CD4-positive, alpha-beta memory T cell (primary cell): Measurements from ENCODE around the gene RNF223. TPM values are rescaled to one million over a fixed set of nuclear protein-coding genes. Genes with fewer than 3 reads are reported as not detected.
A peak's percentile ranks its signal among the peaks of the same experiment; 100 is the strongest.

ENCODE experiments used
- CTCF ChIA-PET: fragments of 350-600 bp; sonication (Branson Sonifier 250); formaldehyde crosslinking; loops from one replicate; lab custom pipeline; 2021; ENCODE audit warnings: inconsistent platforms; ENCODE audit not compliant: partially characterized antibody; lab: Charles Lee
- POLR2A ChIA-PET: fragments of 350-600 bp; sonication (Branson Sonifier 250); formaldehyde crosslinking; loops from one replicate; lab custom pipeline; 2021; ENCODE audit not compliant: partially characterized antibody; lab: Charles Lee
- DNase-seq, 5 donors: peaks; one replicate each; pipeline versions ENCODE4 v3.0.0 to v3.0.0-alpha.2; 2020 to 2022; ENCODE audit warnings: mixed read lengths in 1 of 5
- H3K27ac ChIP-seq: one replicate; pipeline ENCODE4 v1.7.0; 2013; ENCODE audit warnings: low read depth, low read length
- H3K27me3 ChIP-seq: 2 replicates; pipeline ENCODE4 v1.7.0; 2013; ENCODE audit warnings: mild to moderate bottlenecking, low read length, moderate library complexity; ENCODE audit not compliant: insufficient read depth
- H3K36me3 ChIP-seq: 2 replicates; pipeline ENCODE4 v1.7.0; 2013; ENCODE audit warnings: mild to moderate bottlenecking, low read length, moderate library complexity; ENCODE audit not compliant: insufficient read depth
- H3K4me1 ChIP-seq: 2 replicates; pipeline ENCODE4 v1.7.0; 2013; ENCODE audit warnings: mild to moderate bottlenecking, low read length, moderate library complexity; ENCODE audit not compliant: insufficient read depth
- H3K4me3 ChIP-seq, 2 donors: one replicate each; pipeline ENCODE4 v1.7.0; 2013; ENCODE audit warnings: low read length in 2 of 2, mild to moderate bottlenecking in 1 of 2
- H3K9me3 ChIP-seq, 2 donors: one replicate each; pipeline ENCODE4 v1.7.0; 2013; ENCODE audit warnings: low read length in 2 of 2, control low read depth in 1 of 2; ENCODE audit not compliant: control insufficient read depth in 1 of 2
- H3K27ac Mint-ChIP-seq, 7 donors: one replicate each; pipeline ENCODE4 v1.8.0; 2020 to 2021; ENCODE audit warnings: mixed read lengths in 7 of 7, mild to moderate bottlenecking in 6 of 7, inconsistent platforms in 3 of 7, moderate library complexity in 3 of 7
- H3K27me3 Mint-ChIP-seq, 2 donors: one replicate each; pipeline ENCODE4 v1.8.0; 2020 to 2021; ENCODE audit warnings: mixed read lengths in 2 of 2
- H3K36me3 Mint-ChIP-seq, 2 donors: one replicate each; pipeline ENCODE4 v1.8.0; 2020 to 2021; ENCODE audit warnings: mixed read lengths in 2 of 2, inconsistent platforms in 1 of 2, mild to moderate bottlenecking in 1 of 2
- H3K4me1 Mint-ChIP-seq, 4 donors: one replicate each; pipeline ENCODE4 v1.8.0; 2020 to 2021; ENCODE audit warnings: mixed read lengths in 4 of 4, mild to moderate bottlenecking in 1 of 4
- H3K4me3 Mint-ChIP-seq, 8 donors: one replicate each; pipeline ENCODE4 v1.8.0; 2020 to 2021; ENCODE audit warnings: mixed read lengths in 8 of 8, mild to moderate bottlenecking in 7 of 8, moderate library complexity in 6 of 8, inconsistent platforms in 3 of 8
- H3K9me3 Mint-ChIP-seq, 8 donors: one replicate each; pipeline ENCODE4 v1.8.0; 2020 to 2021; ENCODE audit warnings: mixed read lengths in 8 of 8, mild to moderate bottlenecking in 5 of 8, inconsistent platforms in 3 of 8, moderate library complexity in 1 of 8
- intact Hi-C: fragments of 100-400 bp; cut with micrococcal nuclease; formaldehyde crosslinking; loops from one replicate; pipeline ENCODE4 v1.15.1; 2023
- polyA plus RNA-seq, 2 donors: library from polyadenylated mRNA; unstranded; fragments of 300-500 nt; fragmentation: Illumina TruSeq; gene quantifications; one replicate each; pipeline ENCODE4 v1.2.3, GENCODE V29; 2021
- total RNA-seq, 2 experiments: library from RNA; stranded (reverse); gene quantifications; one replicate each; pipeline ENCODE4 v1.2.3, GENCODE V29; 2021

RNF223 gene
- total RNA-seq (not detected), polyA plus RNA-seq (not detected)

DNA sequence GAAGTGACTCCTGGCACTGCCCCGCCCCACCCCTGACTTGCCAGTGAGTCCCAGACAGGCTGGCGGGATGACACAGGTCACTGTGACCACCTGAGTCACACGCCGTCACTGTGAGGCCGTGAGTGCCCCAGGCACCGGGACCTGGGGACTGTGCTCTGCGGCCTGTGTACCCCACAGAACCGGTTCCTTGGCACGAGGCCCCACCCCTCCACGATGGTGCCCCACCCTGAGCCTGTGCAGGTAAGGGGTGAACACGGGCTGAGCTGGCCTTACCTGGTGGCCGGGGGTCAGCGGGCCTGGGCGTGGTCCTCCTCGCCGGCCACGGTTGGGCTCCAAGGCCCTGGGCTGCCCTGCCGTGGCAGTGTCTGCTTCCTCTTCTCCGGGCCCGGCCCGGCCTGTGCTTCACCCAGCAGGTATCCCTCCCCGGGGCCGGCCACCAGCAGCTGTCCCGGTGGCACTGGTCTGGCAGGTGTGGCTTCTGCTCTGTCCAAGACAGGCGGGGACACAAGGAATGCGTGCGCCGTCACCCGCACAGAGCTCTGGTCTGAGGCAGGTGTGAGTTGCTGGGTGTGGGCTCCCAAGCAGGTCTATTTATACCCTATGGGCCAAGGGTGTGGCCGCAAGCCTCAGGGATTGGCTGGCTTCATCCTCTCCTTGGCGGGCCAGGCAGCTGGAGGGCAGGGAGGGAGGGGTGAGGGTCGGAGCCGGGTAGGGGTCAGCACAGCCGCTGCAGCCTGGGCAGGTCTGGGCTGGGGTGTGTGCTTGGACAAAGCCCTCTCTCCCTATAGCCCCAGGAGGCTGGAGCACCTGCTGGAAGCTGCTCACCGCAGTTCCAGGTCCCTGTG is at the start of gene RNF223:
Gene RNF223 (minus strand): TSS at position 564 of the 845 bp plus-strand sequence. CDS start 1,740 bp downstream, outside the sequence.
- Histone ChIP-seq H3K27ac (no peak within 1 kb of the TSS), H3K4me3 (no peak within 1 kb of the TSS), H3K36me3 (no peaks in the 10 kb centered on the region), H3K9me3 (no peaks in the 10 kb centered on the region), H3K4me1 (peaks cover 3% of the 10 kb centered on the region), H3K27me3 (no peaks in the 10 kb centered on the region)
- no peak for DNase-seq
- CTCF ChIA-PET, result no interaction called here
- peaks cover 0 to 5% (median 0%) of the 10 kb centered on the region in 4 donors for H3K4me1 Mint-ChIP-seq
- no peaks in the 10 kb centered on the region for H3K36me3 Mint-ChIP-seq
- intact Hi-C loops, result no loop called here
- POLR2A ChIA-PET, result no interaction called here
- peaks cover 5 to 11% of the 10 kb centered on the region in 2 donors for H3K27me3 Mint-ChIP-seq
- H3K27ac Mint-ChIP-seq, result peak within 1 kb of the TSS in 1 of 7 donors; percentile 46
- no peak within 1 kb of the TSS for H3K4me3 Mint-ChIP-seq
- H3K9me3 Mint-ChIP-seq, result peaks cover 0 to 2% (median 0%) of the 10 kb centered on the region in 8 donors

DNA sequence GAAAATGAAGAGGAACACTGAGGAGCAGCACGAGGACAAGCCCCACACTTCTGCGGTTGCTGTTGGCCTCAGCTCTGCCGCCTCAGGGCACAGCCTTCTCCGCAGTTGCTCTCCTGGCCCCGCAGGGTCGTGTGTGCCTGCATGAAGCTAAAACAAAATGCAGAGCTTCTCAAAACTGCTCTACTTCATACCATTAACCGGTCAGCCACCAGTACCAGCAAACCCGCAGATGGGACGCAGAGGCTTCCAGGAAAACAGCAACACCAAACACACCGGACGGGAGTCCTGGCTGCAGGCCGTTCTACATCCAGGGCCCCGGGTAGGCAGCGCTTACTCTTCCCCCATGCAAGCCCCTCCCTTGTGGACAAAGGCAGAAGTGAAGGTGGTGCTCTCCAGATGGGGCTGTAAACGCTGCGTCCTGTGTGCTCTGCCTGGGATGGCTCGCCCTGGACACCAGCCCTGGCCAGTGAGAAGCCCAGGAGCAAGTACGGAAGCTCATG is 48.9 kb upstream of the RNF223 start:
- Histone ChIP-seq H3K4me3 (no peak overlapping the region), H3K36me3 (no peaks in the 10 kb centered on the region), H3K4me1 (peaks cover 6% of the 10 kb centered on the region), H3K27me3 (no peaks in the 10 kb centered on the region), H3K27ac (no peak overlapping the region), H3K9me3 (no peaks in the 10 kb centered on the region)
- POLR2A ChIA-PET, result interaction anchor here (0.8 to 2.1 kb wide), 6 partner anchors 48 to 252 kb away, joined by 3 to 9 read pairs (median 4); partner anchors contain the start of gene AURKAIP1
- CTCF ChIA-PET, result interaction anchor here (0.8 to 6.4 kb wide), 31 partner anchors 8 to 249 kb away, joined by 3 to 57 read pairs (median 5); partner anchors contain the start of genes DVL1, TNFRSF18 and UBE2J2
- Mint-ChIP-seq H3K36me3 (no peaks in the 10 kb centered on the region), H3K27ac (no peak overlapping the region), H3K4me1 (peaks cover 3 to 6% (median 6%) of the 10 kb centered on the region in 4 donors), H3K27me3 (peaks cover 3 to 5% of the 10 kb centered on the region in 2 donors), H3K9me3 (no peaks in the 10 kb centered on the region), H3K4me3 (no peak overlapping the region)
- DNase-seq, result no peak
- intact Hi-C loops, result loop anchor here (1.0 kb wide), 1 partner anchor 169 kb away; no protein-coding TSS in a partner anchor

DNA sequence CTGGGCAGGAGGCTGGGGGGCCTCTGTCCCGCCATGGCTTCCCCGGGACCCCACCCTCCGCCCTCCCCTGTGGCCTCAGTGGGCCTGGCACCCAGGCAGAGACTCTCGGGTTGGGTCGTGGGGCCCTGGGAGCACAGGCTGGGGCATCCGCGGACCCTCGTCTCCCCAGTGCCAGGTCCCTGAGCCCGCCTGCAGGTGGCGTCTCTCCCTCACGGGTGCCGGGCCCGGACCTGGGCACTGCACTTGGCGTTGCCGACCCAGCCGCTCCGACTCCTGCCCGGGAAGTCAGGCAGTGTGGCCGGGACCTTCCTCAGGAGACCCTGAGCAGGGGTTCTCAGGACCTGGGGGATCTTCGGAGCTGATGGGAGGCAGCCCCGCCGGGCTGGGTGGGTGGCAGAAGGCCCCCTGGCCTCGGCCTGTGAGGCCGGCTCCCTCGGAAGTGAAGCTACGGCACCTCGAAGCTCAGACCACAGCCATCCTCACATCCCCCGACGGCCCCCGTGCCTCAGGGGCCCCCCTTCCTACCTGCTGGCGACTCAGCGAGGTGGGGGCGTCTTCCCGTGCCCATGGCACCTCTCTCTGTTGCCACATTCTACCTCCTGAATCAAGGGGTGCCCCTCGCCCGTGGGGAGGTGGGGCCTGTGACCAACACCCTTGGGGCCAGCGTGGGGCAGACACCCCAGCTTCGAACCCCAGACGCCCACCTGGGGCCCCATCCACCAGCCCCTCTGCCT is 48.1 kb upstream of the RNF223 start:
- intact Hi-C loops, result loop anchor here (1.0 kb wide), 1 partner anchor 170 kb away; no protein-coding TSS in a partner anchor
- Mint-ChIP-seq H3K27ac (no peak overlapping the region), H3K4me3 (peak overlapping the region in 3 of 8 donors; percentile 46 to 57 (median 49)), H3K4me1 (peaks cover 3 to 6% (median 6%) of the 10 kb centered on the region in 4 donors), H3K9me3 (no peaks in the 10 kb centered on the region), H3K27me3 (peaks cover 3 to 5% of the 10 kb centered on the region in 2 donors), H3K36me3 (no peaks in the 10 kb centered on the region)
- peaks cover 10% of the 10 kb centered on the region for H3K4me1 ChIP-seq
- no peak overlapping the region for H3K4me3 ChIP-seq
- no peak overlapping the region for H3K27ac ChIP-seq
- ChIA-PET CTCF (interaction anchor here (0.6 to 6.4 kb wide), 34 partner anchors 8 to 249 kb away, joined by 3 to 57 read pairs (median 5); partner anchors contain the start of genes DVL1, TNFRSF18 and UBE2J2), POLR2A (interaction anchor here (0.8 to 2.1 kb wide), 8 partner anchors 49 to 285 kb away, joined by 3 to 9 read pairs (median 4); partner anchors contain the start of genes AURKAIP1 and MRPL20)
- no peaks in the 10 kb centered on the region for H3K9me3 ChIP-seq
- H3K27me3 ChIP-seq, result no peaks in the 10 kb centered on the region
- peak; percentile 77 to 83 (median 79) for DNase-seq
- H3K36me3 ChIP-seq, result no peaks in the 10 kb centered on the region

DNA sequence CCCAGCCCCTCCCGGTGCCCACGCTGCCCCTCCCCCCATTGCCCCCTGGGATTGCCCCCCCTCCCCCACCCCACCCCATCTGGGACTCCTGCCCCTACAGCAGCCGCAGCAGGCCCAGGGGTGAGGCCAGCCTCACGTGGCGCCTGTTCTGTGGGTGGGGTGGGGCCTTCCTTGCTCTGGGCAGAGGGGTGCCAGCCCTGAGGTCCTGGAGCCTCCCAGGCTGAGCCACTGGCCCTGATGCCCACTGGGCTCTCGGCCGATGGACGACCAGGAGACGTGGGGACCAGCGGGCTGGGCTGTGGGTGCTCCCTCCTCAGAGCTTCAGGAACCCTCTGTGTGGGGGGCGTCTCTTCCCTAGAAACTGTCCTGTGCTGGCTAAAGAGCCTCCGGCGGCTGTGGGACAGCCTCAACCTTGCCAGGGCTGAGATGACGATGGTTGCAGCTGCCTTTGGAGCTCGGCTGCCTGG is 47.5 kb upstream of the RNF223 start:
- H3K36me3 ChIP-seq, result no peaks in the 10 kb centered on the region
- H3K4me3 ChIP-seq, result no peak overlapping the region
- no peaks in the 10 kb centered on the region for H3K27me3 ChIP-seq
- H3K27ac ChIP-seq, result no peak overlapping the region
- Mint-ChIP-seq H3K27me3 (peaks cover 3 to 5% of the 10 kb centered on the region in 2 donors), H3K27ac (no peak overlapping the region), H3K4me1 (peaks cover 3 to 6% (median 6%) of the 10 kb centered on the region in 4 donors), H3K9me3 (no peaks in the 10 kb centered on the region), H3K36me3 (no peaks in the 10 kb centered on the region), H3K4me3 (no peak overlapping the region)
- POLR2A ChIA-PET, result interaction anchor here (0.9 to 2.1 kb wide), 6 partner anchors 50 to 286 kb away, joined by 3 to 9 read pairs (median 4); partner anchors contain the start of genes AURKAIP1 and MRPL20
- intact Hi-C loops, result loop anchor here (1.0 kb wide), 1 partner anchor 171 kb away; no protein-coding TSS in a partner anchor
- no peak for DNase-seq
- CTCF ChIA-PET, result interaction anchor here (0.6 to 6.4 kb wide), 21 partner anchors 8 to 250 kb away, joined by 3 to 57 read pairs (median 6); partner anchors contain the start of gene TNFRSF18
- peaks cover 12% of the 10 kb centered on the region for H3K4me1 ChIP-seq
- H3K9me3 ChIP-seq, result no peaks in the 10 kb centered on the region

DNA sequence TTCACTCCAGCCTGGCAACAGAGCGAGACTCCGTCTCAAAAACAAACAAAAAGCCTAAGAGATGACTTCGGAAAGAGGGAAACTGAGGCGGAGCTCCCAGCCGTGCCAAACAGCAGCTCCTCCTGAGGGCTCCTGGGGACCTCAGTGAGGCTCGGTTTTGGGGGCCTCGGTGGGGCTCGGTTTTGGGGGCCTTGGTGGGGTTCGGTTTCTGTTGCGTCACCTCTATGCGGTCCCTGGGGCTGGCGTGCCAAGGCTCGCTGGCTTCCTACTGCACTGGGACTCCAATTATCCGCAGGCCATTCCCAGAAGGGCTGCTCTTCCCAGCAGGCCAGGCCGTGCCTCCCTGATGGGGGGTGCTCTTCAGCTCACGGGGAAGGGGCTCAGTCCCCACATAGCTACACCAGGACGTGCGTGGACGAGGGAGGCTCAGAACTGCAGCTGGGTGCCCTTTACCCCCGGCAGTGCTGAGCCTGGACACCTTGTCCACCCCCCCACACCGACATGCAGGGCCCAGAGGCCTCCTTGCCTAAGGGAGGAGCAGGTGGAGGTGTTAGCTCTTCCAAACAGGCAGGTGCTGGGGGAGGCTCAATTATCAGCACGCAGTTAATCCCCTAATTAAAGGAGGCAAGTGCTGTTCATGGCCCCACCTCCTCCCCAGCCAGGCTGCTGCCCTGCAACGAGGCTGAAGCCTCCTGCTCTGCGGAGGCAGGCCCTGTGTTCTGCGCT is 46.9 kb upstream of the RNF223 start:
- DNase-seq, result no peak
- Histone ChIP-seq H3K27ac (no peak overlapping the region), H3K27me3 (no peaks in the 10 kb centered on the region), H3K9me3 (no peaks in the 10 kb centered on the region), H3K36me3 (no peaks in the 10 kb centered on the region), H3K4me3 (no peak overlapping the region), H3K4me1 (peaks cover 12% of the 10 kb centered on the region)
- CTCF ChIA-PET, result interaction anchor here (0.6 to 6.4 kb wide), 13 partner anchors 10 to 251 kb away, joined by 3 to 57 read pairs (median 6); partner anchors contain the start of gene TNFRSF18
- intact Hi-C loops, result no loop called here
- H3K4me3 Mint-ChIP-seq, result no peak overlapping the region
- H3K27me3 Mint-ChIP-seq, result peaks cover 3 to 5% of the 10 kb centered on the region in 2 donors
- H3K9me3 Mint-ChIP-seq, result no peaks in the 10 kb centered on the region
- no peaks in the 10 kb centered on the region for H3K36me3 Mint-ChIP-seq
- H3K27ac Mint-ChIP-seq, result no peak overlapping the region
- POLR2A ChIA-PET, result interaction anchor here (1.5 to 2.1 kb wide), 3 partner anchors 50 to 171 kb away, joined by 3 to 9 read pairs (median 5); no protein-coding TSS in a partner anchor
- H3K4me1 Mint-ChIP-seq, result peaks cover 3 to 10% (median 6%) of the 10 kb centered on the region in 4 donors

DNA sequence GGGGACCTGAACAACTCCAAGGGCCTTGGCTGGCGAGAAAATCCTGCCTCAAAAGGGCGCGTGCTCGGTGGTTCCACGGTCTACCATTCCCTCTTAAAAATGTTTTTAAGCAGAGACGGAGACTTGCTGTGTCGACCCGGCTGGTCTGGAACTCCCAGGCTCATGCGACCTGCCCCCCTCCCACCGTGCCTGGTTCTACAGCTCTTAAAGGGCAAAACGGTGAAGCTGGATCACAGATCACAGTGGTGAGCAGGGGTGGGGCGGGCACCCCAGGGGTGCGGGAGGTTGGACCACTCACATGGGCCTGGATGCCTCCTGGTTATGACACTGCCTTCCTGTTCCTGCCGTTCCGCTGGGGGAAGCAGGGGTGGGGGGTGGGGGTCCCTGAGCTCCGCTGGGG is 46.0 kb upstream of the RNF223 start:
- no peak overlapping the region for H3K27ac Mint-ChIP-seq
- POLR2A ChIA-PET, result no interaction called here
- intact Hi-C loops, result no loop called here
- H3K27me3 Mint-ChIP-seq, result peaks cover 3 to 5% of the 10 kb centered on the region in 2 donors
- Histone ChIP-seq H3K27ac (no peak overlapping the region), H3K9me3 (no peaks in the 10 kb centered on the region), H3K4me3 (no peak overlapping the region), H3K4me1 (peaks cover 13% of the 10 kb centered on the region), H3K27me3 (no peaks in the 10 kb centered on the region), H3K36me3 (no peaks in the 10 kb centered on the region)
- H3K4me3 Mint-ChIP-seq, result no peak overlapping the region
- DNase-seq, result no peak
- CTCF ChIA-PET, result interaction anchor here (0.6 to 6.4 kb wide), 5 partner anchors 10 to 181 kb away, joined by 3 to 57 read pairs (median 4); no protein-coding TSS in a partner anchor
- no peaks in the 10 kb centered on the region for H3K36me3 Mint-ChIP-seq
- H3K9me3 Mint-ChIP-seq, result no peaks in the 10 kb centered on the region
- peaks cover 4 to 13% (median 6%) of the 10 kb centered on the region in 4 donors for H3K4me1 Mint-ChIP-seq
